HG03196 (cell line): ENCODE data around the gene IPPK.

Experiments used
- ATAC-seq: cut with Tn5 transposase; IDR thresholded peaks from one replicate; pipeline ENCODE4 v1.9.1; 2021; ENCODE audit not compliant: unreplicated experiment

The IPPK gene

GRCh38 chr9:92657296-92658094 lies 12.4 kb downstream of the IPPK start:
- no peak for ATAC-seq

GRCh38 chr9:92656537-92656925 lies 13.4 kb downstream of the IPPK start:
- no peak for ATAC-seq

- no peak for ATAC-seq
These were observed 13.9 kb downstream of the IPPK start for GRCh38 chr9:92655896-92656536.

- no peak for ATAC-seq
These were observed 14.6 kb downstream of the IPPK start for GRCh38 chr9:92655366-92655765.

- ATAC-seq: no peak
These were observed 15.2 kb downstream of the IPPK start for GRCh38 chr9:92654481-92655301.

- ATAC-seq: no peak
These were observed 17.5 kb downstream of the IPPK start for GRCh38 chr9:92652461-92652860.

GRCh38 chr9:92650839-92651621 lies 18.9 kb downstream of the IPPK start:
- no peak for ATAC-seq

GRCh38 chr9:92650296-92650695 lies 19.6 kb downstream of the IPPK start:
- no peak for ATAC-seq

- ATAC-seq: no peak
These were observed 20.9 kb downstream of the IPPK start for GRCh38 chr9:92649007-92649406.

- ATAC-seq: no peak
These were observed 21.4 kb downstream of the IPPK start for GRCh38 chr9:92648474-92648971.

GRCh38 chr9:92647671-92648473 lies 22.1 kb downstream of the IPPK start:
- no peak for ATAC-seq

- ATAC-seq: no peak
These were observed 24.9 kb downstream of the IPPK start for GRCh38 chr9:92645041-92645440.

- ATAC-seq: no peak
These were observed 25.7 kb downstream of the IPPK start for GRCh38 chr9:92644278-92644677.

- ATAC-seq: no peak
These were observed 27.4 kb downstream of the IPPK start for GRCh38 chr9:92642564-92642963.

GRCh38 chr9:92642041-92642451 lies 27.9 kb downstream of the IPPK start:
- ATAC-seq: no peak

GRCh38 chr9:92641092-92641809 lies 28.7 kb downstream of the IPPK start:
- ATAC-seq: no peak

GRCh38 chr9:92640398-92641091 lies 29.4 kb downstream of the IPPK start:
- no peak for ATAC-seq

- ATAC-seq: no peak
These were observed 30.1 kb downstream of the IPPK start for GRCh38 chr9:92639791-92640271.

GRCh38 chr9:92639124-92639523 lies 30.8 kb downstream of the IPPK start:
- ATAC-seq: no peak
